GM08714 (cell line): ENCODE results near the gene GNA15.

Source experiments
- H3K4me3 ChIP-seq: fragments of 200-500 bp; sonication (Bioruptor generic); 2 replicates; pipeline ENCODE4 v1.5.1; 2014; ENCODE audit warnings: mild to moderate bottlenecking, low read length, inconsistent platforms
- ZNF274 ChIP-seq: IDR thresholded peaks from 2 replicates; pipeline ENCODE4 v1.6.1; 2012; ENCODE audit warnings: mild to moderate bottlenecking, low read depth, low read length

Gene GNA15

DNA sequence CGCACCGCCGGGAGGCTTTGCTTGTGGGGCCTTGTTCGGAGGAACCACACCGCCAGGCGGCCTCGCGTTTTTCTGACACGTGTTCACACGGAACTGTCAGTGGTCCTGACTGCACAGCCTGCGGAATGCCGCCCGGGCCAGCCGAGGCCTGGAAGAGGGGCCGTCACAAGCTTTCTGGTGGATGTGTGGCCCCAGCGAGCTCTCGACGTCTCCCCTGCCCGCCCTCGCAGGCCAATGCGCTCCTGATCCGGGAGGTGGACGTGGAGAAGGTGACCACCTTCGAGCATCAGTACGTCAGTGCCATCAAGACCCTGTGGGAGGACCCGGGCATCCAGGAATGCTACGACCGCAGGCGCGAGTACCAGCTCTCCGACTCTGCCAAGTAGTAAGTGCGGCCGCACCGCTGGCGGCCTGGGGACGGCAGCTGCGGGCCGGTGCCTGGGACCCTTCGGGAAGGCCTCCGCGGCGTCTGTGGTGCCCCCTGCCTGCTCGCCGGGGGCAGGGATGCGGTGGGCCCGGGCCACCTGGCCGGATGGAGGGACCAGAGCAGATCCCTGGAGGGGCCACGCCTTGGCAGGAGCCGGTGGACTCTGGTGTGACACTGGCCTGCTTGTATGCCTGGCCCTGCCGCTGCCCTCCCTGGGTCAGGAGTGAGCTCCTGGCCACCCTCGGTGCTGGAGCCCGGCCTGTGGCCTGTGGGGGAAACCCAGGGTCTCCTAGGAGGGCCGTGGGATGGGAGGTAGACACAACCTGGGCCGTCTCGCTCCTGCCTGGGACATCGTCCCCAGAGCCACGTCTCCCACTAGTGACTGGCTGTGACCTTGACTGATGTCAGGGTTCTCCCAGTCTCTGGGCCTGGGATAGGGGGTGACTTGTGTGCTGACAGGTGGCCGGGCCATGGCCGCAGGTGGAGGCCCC is 22.5 kb upstream of the GNA15 start:
- no peak for TF ChIP-seq ZNF274
- H3K4me3 ChIP-seq, result no peak overlapping the region

DNA sequence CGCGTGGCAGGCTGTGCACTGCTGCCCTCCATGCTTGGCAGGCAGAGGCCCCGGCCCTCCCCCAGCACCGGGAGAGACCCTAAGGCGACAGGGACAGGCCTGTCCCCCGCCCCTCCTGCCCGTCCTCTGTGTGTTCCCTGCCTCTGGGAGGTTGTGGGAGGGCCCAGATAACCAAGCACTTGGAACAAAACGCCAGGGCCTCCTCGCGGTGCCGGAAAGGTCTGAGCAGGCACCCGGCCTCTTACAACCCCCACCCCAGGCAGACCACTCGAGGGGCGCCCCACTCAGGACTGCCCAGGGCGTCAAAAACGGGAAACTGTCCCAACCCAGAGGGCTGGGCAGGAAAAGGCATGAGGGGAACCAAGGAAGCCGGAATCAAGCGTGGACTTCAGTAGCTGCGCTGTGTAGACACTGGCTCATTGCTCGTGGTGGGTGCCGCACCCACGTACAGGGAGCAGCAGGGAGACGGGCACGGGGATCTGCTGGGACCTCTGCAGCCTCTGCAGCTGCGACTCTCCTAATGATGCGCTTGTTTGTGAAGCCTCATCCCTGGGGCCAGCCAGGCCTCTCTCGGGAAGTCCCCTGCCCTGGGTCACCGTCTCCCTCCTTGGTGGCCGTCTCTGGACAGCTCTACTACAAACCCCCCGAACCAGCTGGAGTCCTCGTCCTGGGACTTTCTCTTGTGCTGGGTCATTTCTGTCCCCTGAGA is 21.7 kb upstream of the GNA15 start:
- TF ChIP-seq ZNF274, result no peak
- no peak overlapping the region for H3K4me3 ChIP-seq

DNA sequence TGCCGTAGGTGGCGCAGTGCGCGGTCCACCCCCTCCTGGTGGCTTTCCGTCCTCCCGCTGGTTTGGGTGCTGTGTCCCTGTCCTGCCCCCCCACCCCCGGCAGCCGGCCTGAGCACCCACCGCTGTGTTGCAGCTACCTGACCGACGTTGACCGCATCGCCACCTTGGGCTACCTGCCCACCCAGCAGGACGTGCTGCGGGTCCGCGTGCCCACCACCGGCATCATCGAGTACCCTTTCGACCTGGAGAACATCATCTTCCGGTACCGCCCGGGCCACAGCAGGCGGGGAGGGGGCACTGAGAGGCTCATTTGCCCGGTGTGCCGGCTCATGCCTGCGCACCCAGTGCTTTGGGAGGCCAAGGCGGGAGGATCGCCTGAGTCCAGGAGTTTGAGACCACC is 21.0 kb upstream of the GNA15 start:
- H3K4me3 ChIP-seq, result no peak overlapping the region
- TF ChIP-seq ZNF274, result no peak

DNA sequence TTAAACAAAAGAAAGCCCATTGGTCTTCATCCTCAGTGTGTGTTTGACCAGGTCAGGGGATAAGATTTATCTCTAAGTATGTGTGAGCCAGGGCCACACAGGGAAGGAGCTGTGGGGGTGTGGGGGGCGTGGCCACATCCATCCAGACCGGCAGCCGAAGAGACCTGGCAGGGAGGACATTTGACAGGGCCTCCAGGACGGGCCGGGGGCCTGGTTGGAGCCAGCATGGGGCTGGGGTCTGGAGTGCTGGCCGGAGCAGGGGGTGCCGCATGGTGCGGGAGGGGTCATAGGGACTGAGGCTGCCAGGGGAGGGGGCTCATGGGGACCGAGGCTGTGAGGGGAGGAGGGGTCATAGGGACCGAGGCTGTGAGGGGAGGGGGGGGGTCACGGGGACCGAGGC is 20.4 kb upstream of the GNA15 start:
- no peak overlapping the region for H3K4me3 ChIP-seq

DNA sequence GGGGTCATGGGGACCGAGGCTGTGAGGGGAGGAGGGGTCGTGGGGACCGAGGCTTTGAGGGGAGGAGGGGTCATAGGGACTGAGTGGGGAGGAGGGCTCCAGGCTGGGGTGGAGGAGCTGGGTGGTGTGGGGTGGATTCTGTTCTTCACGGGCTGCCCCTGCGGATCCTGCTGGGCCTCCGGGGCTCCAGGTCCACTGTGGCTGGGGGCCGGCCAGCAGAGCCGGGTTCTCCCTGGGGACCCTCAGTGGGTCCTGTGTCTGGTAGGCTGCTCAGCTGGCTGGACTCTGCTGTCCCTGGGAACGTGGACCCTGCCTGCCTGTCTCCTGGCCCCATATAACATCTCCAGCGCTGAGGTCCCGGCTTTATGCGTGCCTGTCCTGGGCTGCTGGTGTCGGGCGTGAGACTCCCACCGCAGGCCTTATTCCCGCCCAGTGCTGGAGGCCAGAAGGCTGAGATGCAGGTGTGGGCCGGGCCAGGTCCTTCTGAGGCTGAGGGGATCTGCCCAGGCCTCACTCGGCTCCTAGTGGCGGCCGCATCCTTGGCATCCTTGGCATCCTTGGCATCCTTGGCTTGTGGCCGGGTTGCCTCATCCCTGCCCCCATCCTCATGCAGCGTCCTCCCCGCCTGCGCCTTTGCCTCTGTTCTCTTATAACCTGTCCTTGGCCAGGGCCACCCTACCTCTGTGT is 19.8 kb upstream of the GNA15 start:
- no peak for TF ChIP-seq ZNF274
- H3K4me3 ChIP-seq, result no peak overlapping the region

More for the DNA sequence above, 20.4 kb upstream of the GNA15 start:
- TF ChIP-seq ZNF274, result no peak

DNA sequence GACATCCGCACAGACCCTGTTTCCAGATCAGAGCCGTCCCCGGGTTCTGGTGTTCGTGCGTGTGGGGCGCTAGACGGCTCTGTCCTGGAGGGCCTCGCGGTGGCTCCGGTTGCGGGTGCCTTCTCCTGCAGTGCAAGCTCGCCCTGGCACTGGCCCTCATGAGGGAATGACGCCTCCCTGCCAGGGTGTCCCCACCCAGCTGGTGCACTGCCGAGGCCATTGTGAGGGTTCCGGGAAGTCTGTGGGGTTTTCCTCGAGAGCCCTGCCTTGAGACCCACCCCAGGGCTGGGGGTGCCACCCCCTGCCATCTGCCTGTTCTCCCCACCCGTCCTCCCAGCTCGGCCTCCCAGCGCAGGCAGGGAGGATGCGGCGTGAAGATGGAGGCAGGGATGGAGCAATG is 19.2 kb upstream of the GNA15 start:
- no peak overlapping the region for H3K4me3 ChIP-seq

DNA sequence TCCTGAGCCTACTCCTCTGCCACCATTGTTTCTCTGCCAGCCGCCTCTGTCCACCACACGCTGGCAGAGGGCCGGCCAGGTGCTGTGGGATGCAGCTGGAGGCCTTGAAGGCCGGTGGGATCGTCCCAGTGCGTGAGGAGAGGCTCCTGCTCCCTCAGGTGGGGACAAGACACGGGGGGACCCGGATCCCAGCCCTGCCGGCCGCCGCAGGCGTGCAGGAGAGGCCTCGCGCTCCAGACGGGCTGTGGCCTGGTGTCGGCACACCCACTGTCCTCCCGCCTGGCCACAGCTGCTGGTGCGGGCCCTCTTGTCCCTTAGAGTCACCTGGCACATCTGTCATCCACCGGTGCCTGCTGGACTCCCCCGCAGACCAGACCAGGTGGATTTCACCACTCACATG is 18.1 kb upstream of the GNA15 start:
- no peak for TF ChIP-seq ZNF274

More for the DNA sequence above, 19.2 kb upstream of the GNA15 start:
- TF ChIP-seq ZNF274, result no peak

DNA sequence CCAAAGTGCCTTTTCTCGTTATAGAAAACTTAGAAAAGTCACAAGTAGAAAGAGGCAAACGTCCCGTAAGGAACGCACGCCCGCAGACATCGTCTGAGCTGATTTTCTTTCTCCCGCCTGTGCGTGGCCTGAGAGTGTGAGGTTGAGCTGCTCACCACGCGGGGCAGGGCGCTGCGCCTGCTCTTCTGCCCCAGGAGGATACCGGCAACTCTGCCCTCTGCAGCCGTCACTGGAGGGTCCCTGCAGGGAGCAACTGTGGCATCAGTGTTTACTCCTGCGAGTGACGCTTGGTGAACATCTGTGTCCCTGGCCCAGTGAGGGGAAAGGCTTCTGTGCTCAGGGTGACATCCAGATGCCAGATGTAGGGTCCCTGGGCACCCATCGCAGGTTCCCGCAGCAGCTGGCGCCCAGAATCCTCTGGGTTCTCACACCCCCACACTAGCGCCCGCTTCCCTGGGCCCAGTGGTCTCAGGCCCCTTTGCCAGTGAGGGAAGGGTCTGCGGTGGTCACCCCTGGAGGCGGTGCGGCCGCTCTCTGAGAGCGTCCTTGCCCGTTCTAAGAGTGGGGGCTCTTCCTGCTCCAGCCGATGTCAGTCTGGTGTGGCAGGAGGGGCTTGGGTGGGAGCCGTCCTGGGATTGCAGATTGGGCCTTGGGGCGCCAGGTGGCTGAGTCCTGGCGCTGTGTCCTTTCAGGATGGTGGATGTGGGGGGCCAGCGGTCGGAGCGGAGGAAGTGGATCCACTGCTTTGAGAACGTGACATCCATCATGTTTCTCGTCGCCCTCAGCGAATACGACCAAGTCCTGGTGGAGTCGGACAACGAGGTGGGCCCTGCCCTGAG is 17.4 kb upstream of the GNA15 start:
- TF ChIP-seq ZNF274, result no peak

More for the DNA sequence above, 18.1 kb upstream of the GNA15 start:
- H3K4me3 ChIP-seq, result no peak overlapping the region

DNA sequence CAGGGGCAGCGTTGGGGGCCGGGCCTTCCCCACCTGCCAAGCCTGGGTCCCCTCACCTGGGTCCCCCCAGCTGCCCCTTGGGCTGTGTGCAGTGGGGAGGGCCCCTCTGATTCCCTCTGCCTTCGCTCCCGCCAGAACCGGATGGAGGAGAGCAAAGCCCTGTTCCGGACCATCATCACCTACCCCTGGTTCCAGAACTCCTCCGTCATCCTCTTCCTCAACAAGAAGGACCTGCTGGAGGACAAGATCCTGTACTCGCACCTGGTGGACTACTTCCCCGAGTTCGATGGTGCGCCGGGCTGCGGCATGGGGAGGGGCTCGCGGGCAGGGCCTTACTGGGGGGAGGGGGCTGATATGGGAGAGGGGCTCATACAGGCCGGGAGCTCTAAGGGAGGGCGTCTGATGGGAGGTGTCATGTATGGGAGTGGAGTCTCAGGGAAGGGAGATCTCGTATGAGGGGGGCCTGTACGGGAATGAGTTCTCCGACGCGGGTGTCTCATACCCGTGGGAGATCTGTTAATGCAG is 16.7 kb upstream of the GNA15 start:
- H3K4me3 ChIP-seq, result no peak overlapping the region
- TF ChIP-seq ZNF274, result no peak

More for the DNA sequence above, 17.4 kb upstream of the GNA15 start:
- no peak overlapping the region for H3K4me3 ChIP-seq

DNA sequence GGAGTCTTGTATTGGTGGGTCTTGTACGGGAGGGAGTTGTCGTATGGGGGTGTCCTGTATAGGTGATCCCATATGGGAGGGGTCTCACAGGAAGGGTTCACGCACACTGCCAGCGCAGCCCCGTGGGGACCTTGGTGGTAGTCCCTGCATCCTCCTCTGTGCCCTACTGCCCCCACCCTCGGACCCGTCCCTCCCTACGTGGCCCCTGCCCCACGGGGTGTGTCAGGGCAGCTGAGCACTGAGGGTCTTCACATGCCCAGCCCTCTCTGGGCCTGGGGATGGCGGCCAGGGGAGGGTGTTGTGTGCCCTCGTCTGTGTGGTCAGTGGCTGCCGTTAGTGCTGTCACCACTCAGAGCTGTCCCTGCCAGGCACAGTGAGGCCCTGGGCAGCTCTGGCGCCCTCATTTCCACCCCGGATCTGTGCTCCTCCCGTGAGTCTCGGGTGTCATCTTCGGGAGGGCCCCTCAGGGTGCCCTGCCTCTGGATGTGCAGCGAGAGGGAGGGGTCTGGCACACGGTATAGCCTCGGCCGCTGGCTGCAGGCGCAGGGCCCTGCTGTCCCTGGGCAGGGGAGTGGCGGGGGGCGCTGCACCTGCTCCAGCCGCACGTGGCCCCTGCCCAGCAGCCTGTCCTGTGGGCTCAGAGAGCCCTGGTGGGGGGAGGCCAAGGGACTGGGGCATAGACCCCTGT is 16.0 kb upstream of the GNA15 start:
- H3K4me3 ChIP-seq, result no peak overlapping the region
- TF ChIP-seq ZNF274, result no peak

DNA sequence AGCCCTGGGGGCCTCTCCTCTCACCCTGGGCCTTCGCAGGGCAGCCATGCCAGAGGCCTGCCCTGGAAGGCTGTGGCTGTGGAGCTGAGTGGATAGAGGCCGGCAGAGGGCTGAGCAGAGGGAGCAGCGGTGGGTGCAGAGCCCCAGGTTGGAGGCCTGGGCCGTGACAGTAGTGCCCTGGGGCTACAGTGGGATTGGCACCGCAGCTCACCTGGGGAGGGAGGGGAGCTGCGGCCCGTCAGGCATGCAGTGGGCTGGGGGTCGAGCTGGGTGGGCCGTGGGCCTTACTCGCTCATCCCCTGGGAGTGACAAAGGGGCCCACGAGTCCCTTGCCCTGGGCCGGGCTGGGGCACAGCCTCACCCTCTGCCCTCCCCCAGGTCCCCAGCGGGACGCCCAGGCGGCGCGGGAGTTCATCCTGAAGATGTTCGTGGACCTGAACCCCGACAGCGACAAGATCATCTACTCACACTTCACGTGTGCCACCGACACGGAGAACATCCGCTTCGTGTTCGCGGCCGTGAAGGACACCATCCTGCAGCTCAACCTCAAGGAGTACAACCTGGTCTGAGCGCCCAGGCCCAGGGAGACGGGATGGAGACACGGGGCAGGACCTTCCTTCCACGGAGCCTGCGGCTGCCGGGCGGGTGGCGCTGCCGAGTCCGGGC is 15.1 kb upstream of the GNA15 start:
- no peak overlapping the region for H3K4me3 ChIP-seq
- no peak for TF ChIP-seq ZNF274

DNA sequence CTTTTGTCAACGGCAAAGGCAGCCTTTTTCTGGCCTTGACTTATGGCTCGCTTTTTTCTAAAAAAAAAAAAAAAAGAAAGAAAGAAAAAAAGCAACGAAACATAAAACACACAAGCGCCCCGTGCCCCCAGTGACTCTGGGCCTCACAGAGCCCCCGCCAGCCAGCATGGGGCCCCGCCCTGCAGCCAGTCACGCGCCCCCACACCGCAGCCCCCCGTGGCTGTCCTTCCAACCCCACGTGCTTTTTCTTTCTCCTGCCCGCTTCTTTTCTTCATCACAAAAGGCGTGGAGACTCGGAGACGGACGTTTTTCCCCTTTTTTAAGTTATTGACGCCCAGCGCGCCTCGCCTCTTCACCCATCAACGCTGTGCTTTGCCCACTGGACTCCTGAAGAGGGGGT is 14.4 kb upstream of the GNA15 start:
- TF ChIP-seq ZNF274, result no peak
- no peak overlapping the region for H3K4me3 ChIP-seq

DNA sequence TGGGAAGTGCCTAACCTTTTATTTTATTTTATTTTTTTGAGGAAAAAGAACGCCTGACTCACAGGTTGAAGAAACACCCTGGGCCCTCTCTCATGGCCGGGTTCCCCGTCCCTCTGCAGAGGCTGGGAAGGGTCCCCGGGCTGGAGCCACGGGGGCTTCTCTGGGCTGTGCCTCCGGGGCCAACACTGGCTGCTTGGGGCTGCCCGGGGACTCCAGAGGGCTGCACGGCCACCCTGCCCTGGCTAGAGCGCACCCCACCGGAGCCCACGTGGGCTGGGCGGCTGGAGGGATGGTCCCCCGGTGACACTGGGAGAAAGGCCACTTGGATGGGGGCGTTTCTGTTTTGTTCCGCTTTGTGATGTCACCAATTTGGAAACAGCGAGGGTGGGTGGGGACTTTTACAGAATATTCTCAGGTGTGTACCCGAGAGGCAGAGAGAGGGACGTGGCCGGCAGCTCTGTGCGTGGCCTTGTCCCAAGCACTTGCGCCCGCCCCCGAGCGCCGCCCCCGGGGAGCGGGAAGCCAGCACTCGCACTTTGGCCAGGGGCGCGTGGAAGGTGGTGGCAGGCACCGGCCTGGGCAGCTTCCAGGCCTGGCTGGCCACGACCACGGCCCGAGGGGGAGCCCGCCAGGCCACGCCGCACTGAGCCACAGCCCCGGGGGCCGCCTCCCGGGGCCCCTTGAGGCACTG is 13.9 kb upstream of the GNA15 start:
- H3K4me3 ChIP-seq, result no peak overlapping the region
- TF ChIP-seq ZNF274, result no peak
